BJ (cell line): ENCODE measurements around the gene KRTAP10-2. TPM values are rescaled to one million over a fixed set of nuclear protein-coding genes. Genes with fewer than 3 reads are reported as not detected.

ENCODE experiments used
- CTCF ChIA-PET: fragments of 350-600 bp; formaldehyde crosslinking; extraction: SDS; loops from one replicate; lab custom pipeline; 2021; ENCODE audit warnings: antibody characterized with exemption, inconsistent platforms; lab: Yijun Ruan, JAX
- POLR2A ChIA-PET: fragments of 300-600 bp; sonication (Branson Sonifier 250); formaldehyde crosslinking; extraction: SDS; loops from one replicate; lab custom pipeline; 2021; ENCODE audit warnings: antibody characterized with exemption; lab: Charles Lee
- DNase-seq: peaks from one replicate; pipeline ENCODE4 v3.0.0-alpha.2; 2011; ENCODE audit warnings: low read depth
- H3K27me3 ChIP-seq: 2 replicates; pipeline ENCODE4 v1.6.0; 2011; ENCODE audit warnings: low read length; ENCODE audit not compliant: control insufficient read depth, insufficient read depth
- H3K36me3 ChIP-seq: 2 replicates; pipeline ENCODE4 v1.5.1; 2011; ENCODE audit warnings: low read length; ENCODE audit not compliant: control insufficient read depth, insufficient read depth
- H3K4me3 ChIP-seq: 2 replicates; pipeline ENCODE4 v1.5.1; 2011; ENCODE audit warnings: low read depth, mild to moderate bottlenecking, control low read depth, low read length
- polyA plus RNA-seq: library from polyadenylated mRNA; depleted of rRNA; stranded (reverse); fragments of >200 nt; gene quantifications from 2 replicates; pipeline ENCODE4 v1.2.3, GENCODE V29; 2011
- TF ChIP-seq, protein P1 (sequence below): IDR thresholded peaks from 2 replicates; pipeline ENCODE4 v1.5.1; 2011; ENCODE audit warnings: low read depth, mild to moderate bottlenecking, control low read depth, inconsistent platforms, low read length, moderate library complexity; ENCODE audit not compliant: insufficient read depth

Gene KRTAP10-2
- polyA plus RNA-seq, 1 experiment: not detected

DNA sequence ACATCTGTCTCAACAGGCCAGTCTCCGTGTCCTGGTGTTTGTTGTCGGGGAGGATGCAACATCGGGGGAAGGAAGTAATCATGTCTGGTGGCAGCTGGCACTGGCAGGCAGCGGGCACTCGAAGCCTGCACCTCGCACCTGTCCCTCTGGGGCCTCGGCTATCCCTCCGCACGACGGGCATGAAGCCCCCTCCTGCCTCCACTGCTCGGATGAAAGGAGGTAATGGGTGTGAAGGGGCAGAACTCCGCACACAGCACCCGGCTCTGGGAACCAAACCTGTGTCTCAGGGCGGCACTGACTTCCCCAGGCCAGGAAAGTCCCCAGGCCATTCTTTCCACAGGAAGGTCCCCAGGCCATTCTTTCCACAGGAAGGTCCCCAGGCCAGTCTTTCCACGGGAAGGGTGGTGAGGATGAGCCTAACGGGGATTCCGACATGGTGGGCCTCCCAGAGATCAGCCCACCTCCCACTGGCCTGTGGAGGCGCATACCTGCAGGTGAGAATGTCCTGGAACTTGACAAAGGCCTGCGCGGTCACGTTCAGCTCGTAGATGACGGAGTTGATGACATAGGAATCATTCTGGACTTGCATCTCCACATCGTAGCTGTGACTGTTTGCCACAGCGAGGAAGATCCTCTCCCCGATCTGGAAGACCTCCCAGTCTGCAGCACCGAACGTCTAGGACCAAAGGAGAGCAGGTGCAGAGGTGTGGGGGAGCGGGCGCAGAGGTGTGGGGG, 42.4 kb downstream of the KRTAP10-2 start:
- no peak for DNase-seq
- Histone ChIP-seq H3K36me3 (no peaks in the 10 kb centered on the region), H3K27me3 (peaks cover 1% of the 10 kb centered on the region), H3K4me3 (no peak overlapping the region)
- ChIA-PET POLR2A (no interaction called here), CTCF (interaction anchor here (1.1 kb wide), 1 partner anchor 284 kb away, joined by 3 read pairs; no protein-coding TSS in a partner anchor)
- TF ChIP-seq, protein P1, sequence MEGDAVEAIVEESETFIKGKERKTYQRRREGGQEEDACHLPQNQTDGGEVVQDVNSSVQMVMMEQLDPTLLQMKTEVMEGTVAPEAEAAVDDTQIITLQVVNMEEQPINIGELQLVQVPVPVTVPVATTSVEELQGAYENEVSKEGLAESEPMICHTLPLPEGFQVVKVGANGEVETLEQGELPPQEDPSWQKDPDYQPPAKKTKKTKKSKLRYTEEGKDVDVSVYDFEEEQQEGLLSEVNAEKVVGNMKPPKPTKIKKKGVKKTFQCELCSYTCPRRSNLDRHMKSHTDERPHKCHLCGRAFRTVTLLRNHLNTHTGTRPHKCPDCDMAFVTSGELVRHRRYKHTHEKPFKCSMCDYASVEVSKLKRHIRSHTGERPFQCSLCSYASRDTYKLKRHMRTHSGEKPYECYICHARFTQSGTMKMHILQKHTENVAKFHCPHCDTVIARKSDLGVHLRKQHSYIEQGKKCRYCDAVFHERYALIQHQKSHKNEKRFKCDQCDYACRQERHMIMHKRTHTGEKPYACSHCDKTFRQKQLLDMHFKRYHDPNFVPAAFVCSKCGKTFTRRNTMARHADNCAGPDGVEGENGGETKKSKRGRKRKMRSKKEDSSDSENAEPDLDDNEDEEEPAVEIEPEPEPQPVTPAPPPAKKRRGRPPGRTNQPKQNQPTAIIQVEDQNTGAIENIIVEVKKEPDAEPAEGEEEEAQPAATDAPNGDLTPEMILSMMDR: no peak

- CTCF ChIA-PET: interaction anchor here (1.1 kb wide), 1 partner anchor 285 kb away, joined by 3 read pairs; no protein-coding TSS in a partner anchor
- TF ChIP-seq, protein P1: no peak
- H3K36me3 ChIP-seq: no peaks in the 10 kb centered on the region
- peaks cover 1% of the 10 kb centered on the region for H3K27me3 ChIP-seq
- no peak overlapping the region for H3K4me3 ChIP-seq
- POLR2A ChIA-PET: no interaction called here
- no peak for DNase-seq
Measured at GRCh38 chr21:44508426-44508710, 42.9 kb downstream of the KRTAP10-2 start.

DNA sequence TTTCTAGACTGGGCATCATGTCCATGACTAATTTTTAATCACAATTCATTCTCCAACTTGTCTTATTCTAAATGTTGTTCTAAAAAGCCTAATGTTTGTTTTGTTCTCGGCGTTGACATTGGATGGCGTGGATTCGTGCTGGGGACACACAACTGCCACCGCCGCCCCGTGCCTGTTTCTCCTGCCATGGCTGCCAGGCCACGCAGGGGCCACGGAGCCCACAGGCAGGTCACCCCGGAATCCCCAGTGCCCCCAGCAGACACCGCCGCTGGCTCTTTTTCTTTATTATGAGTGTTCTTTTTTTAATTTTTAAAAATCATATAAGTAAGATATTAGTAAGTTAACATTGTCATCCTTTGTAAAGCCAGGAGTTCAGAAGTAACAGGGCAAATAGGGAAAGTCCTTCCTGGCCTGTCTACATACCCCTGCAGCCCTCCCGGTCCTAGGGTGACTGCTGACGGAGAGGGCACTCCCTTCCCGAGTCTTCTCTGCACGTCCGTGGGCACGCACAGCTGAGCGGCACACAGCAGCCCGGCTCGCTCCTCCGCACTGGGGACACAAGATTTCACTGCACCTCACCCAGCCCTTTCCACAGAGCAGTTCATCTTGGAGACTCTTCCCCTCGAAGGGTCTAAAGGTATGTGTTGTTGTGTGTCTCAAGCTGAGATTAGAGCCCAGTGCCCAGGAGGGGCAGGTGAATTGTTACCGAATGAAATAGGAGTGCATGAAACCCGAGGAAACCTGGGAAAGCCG, 43.5 kb downstream of the KRTAP10-2 start:
- peaks cover 1% of the 10 kb centered on the region for H3K27me3 ChIP-seq
- CTCF ChIA-PET: interaction anchor here (1.1 kb wide), 1 partner anchor 285 kb away, joined by 3 read pairs; no protein-coding TSS in a partner anchor
- no peak overlapping the region for H3K4me3 ChIP-seq
- TF ChIP-seq, protein P1: no peak
- POLR2A ChIA-PET: no interaction called here
- DNase-seq: no peak
- no peaks in the 10 kb centered on the region for H3K36me3 ChIP-seq

DNA sequence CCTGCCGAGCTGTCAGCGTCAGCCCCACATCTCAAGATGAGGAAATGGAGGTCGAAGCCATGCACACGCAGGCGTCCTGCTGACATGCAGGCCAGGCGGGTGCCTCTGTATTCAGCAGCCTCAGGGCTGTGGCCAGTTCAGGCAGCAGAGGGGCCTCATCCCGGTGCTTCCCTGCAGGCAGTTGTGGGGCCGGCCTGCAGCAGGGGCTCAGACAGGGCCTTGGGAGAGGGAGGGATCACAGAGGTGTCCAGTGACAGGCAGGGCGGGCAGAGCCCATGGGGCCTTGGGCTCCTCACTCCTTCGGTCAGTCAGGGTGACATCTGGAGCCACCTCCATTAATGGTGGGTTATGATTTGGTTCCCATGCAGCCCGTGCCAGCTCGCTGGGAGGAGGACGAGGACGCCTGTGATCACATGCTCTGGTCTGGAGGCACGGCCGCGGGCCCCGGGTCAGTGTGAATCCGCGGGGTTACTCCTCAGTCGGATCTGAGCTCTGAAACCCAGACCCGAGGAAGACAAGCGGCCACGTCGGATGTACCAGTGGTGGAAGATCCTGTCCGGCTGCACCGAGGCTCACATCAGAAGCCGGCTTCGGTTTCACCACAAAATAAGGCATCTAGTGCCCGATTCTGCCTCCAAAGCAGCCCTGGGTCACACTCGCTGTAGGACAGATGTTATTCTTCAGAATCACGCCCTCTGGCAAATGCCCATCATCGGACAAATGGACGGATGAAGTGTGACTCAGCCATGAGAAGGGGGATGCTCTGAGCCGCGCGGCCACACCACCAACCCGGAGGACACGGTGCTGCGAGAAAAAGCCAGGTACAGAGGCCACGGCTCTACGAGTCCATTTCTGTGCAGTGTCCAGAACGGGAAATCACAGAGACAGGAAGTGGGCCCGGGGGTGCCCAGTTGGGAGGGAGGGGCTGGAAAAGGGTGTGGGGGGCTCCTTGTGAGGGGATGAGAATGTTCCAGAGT, 44.7 kb downstream of the KRTAP10-2 start:
- CTCF ChIA-PET: interaction anchor here (0.7 to 1.5 kb wide), 2 partner anchors 40 to 287 kb away, joined by 3 to 4 read pairs; no protein-coding TSS in a partner anchor
- Histone ChIP-seq H3K27me3 (peaks cover 1% of the 10 kb centered on the region), H3K36me3 (no peaks in the 10 kb centered on the region), H3K4me3 (no peak overlapping the region)
- no peak for DNase-seq
- POLR2A ChIA-PET: no interaction called here
- TF ChIP-seq, protein P1: no peak
